Keratinocyte (primary cell): ENCODE measurements around the gene TRIM69. TPM values are rescaled to one million over a fixed set of nuclear protein-coding genes. Genes with fewer than 3 reads are reported as not detected.
A peak's percentile ranks its signal among the peaks of the same experiment; 100 is the strongest.
"Not testable (repeated sequence)": the region's sequence is repeated elsewhere in the genome, so short reads cannot be mapped to it uniquely, and the experiment has no call there.

Experiments
- DNase-seq: peaks from one replicate; pipeline ENCODE4 v3.0.0-alpha.2; 2011; ENCODE audit warnings: low read depth, missing footprints, low spot score
- FAIRE-seq: peaks from 2 replicates; lab custom pipeline; 2011; peaks lifted over from hg19 to GRCh38; lab: Jason Lieb, UNC
- H2AFZ ChIP-seq: 2 replicates; pipeline ENCODE4 v1.6.0; 2012; ENCODE audit warnings: low read length, control low read depth, inconsistent platforms; ENCODE audit not compliant: control insufficient read depth
- H3K27ac ChIP-seq: 2 replicates; pipeline ENCODE4 v1.5.1; 2011; ENCODE audit warnings: low read length; ENCODE audit not compliant: control insufficient read depth, insufficient read depth
- H3K27me3 ChIP-seq: 3 replicates; pipeline ENCODE4 v1.6.0; 2011; ENCODE audit warnings: low read length; ENCODE audit not compliant: control insufficient read depth, insufficient read depth; ENCODE audit errors: extremely low read depth
- H3K36me3 ChIP-seq, 2 experiments: 2 replicates in 1 of 2; 3 replicates in 1 of 2; pipeline ENCODE4 v1.5.1; 2011; ENCODE audit warnings: low read length in 2 of 2, mild to moderate bottlenecking in 1 of 2; ENCODE audit not compliant: control insufficient read depth in 2 of 2, insufficient read depth in 2 of 2; ENCODE audit errors: extremely low read depth in 1 of 2
- H3K4me1 ChIP-seq: 3 replicates; pipeline ENCODE4 v1.5.1; 2011; ENCODE audit warnings: low read length; ENCODE audit not compliant: control insufficient read depth, insufficient read depth; ENCODE audit errors: extremely low read depth
- H3K4me2 ChIP-seq: 3 replicates; pipeline ENCODE4 v1.6.0; 2011; ENCODE audit warnings: low read depth, low read length; ENCODE audit not compliant: control insufficient read depth, insufficient read depth; ENCODE audit errors: extremely low read depth
- H3K4me3 ChIP-seq, 3 experiments: fragments of 200-600 bp in 1 of 3; sonication (generic) in 1 of 3; 2 replicates in 2 of 3; 3 replicates in 1 of 3; pipeline ENCODE4 v1.5.1; 2011 to 2016; ENCODE audit warnings: low read length in 3 of 3, mild to moderate bottlenecking in 3 of 3, control low read depth in 2 of 3, inconsistent platforms in 1 of 3, low read depth in 1 of 3, mixed read lengths in 1 of 3, mixed run types in 1 of 3, moderate library complexity in 1 of 3; ENCODE audit not compliant: control insufficient read depth in 2 of 3, insufficient read depth in 2 of 3; ENCODE audit errors: extremely low read depth in 1 of 3
- H3K79me2 ChIP-seq: 2 replicates; pipeline ENCODE4 v1.6.0; 2012; ENCODE audit warnings: low read length; ENCODE audit not compliant: control insufficient read depth, insufficient read depth
- H3K9ac ChIP-seq: 3 replicates; pipeline ENCODE4 v1.6.0; 2011; ENCODE audit warnings: low read length; ENCODE audit not compliant: control insufficient read depth, insufficient read depth; ENCODE audit errors: extremely low read depth
- H3K9me1 ChIP-seq: 3 replicates; pipeline ENCODE4 v1.6.0; 2011; ENCODE audit warnings: low read length; ENCODE audit not compliant: control insufficient read depth, insufficient read depth; ENCODE audit errors: extremely low read depth
- H3K9me3 ChIP-seq: 2 replicates; pipeline ENCODE4 v1.5.1; 2012; ENCODE audit warnings: low read depth, low read length; ENCODE audit not compliant: control insufficient read depth
- H4K20me1 ChIP-seq: 3 replicates; pipeline ENCODE4 v1.6.0; 2011; ENCODE audit warnings: low read length; ENCODE audit not compliant: control insufficient read depth, insufficient read depth; ENCODE audit errors: extremely low read depth
- CTCF ChIP-seq, 3 experiments: IDR thresholded peaks in 1 of 3; conservative IDR thresholded peaks in 1 of 3; optimal IDR thresholded peaks in 1 of 3; 2 replicates in 2 of 3; 3 replicates in 1 of 3; pipeline versions ENCODE3 to v1.5.1; 2011; ENCODE audit warnings: low read length in 3 of 3, mild to moderate bottlenecking in 3 of 3, moderate library complexity in 2 of 3, control low read depth in 1 of 3, inconsistent platforms in 1 of 3; ENCODE audit not compliant: insufficient read depth in 2 of 3; ENCODE audit errors: extremely low read depth in 1 of 3
- EZH2 ChIP-seq: IDR thresholded peaks from one replicate; pipeline ENCODE4 v1.6.1; 2012; ENCODE audit warnings: inconsistent platforms, mild to moderate bottlenecking, low read length, moderate library complexity
- dilution Hi-C: fragments of 300-500 bp; cut with MboI; formaldehyde crosslinking; loops from one replicate; pipeline ENCODE4 v1.7.0; 2020; ENCODE audit warnings: low sequenced_read_pairs; ENCODE audit not compliant: extremely low pct_ligation_motif_present
- polyA plus RNA-seq, 5 experiments: library from polyadenylated mRNA; depleted of rRNA in 3 of 5; stranded (reverse) in 3 of 5; stranded (forward) in 1 of 5; unstranded in 1 of 5; fragments of >200 nt; gene quantifications; 1 replicate in 1 of 5; 2 replicates in 3 of 5; 3 replicates in 1 of 5; pipeline versions ENCODE4 v1.2.1 to v1.2.3, GENCODE V29; 2011 to 2012; ENCODE audit warnings: missing spikeins in 2 of 5, low read depth in 1 of 5, low replicate concordance in 1 of 5

The TRIM69 gene
- polyA plus RNA-seq, 1 donor (not counting 4 experiments of a cell fraction or from before 2014, with no cell fraction given) = 11.0 TPM

GRCh38 chr15:44738340-44738984, 2.1 kb downstream of the TRIM69 start:
- TF ChIP-seq EZH2 = no peak
- peak in 2 of 3 experiments; percentile 52 to 66 for TF ChIP-seq CTCF (optimal IDR thresholded peaks at IDR 0.05 in 1 of 3, IDR thresholded peaks at IDR 0.05 in 1 of 3, conservative IDR thresholded peaks at IDR 0.05 in 1 of 3; ENCODE audit: extremely low read depth in 1 of 3, insufficient read depth in 2 of 3, low read length in 3 of 3)
- FAIRE-seq (no peak), DNase-seq (no peak)
- dilution Hi-C loops = loop anchor here (5.0 kb wide), 1 partner anchor 49 kb away; no protein-coding TSS in a partner anchor
- Histone ChIP-seq H3K79me2 (no peaks in the 10 kb centered on the region), H2AFZ (no peak overlapping the region), H3K36me3 (no peaks in the 10 kb centered on the region), H4K20me1 (no peaks in the 10 kb centered on the region), H3K9me1 (no peaks in the 10 kb centered on the region), H3K9ac (no peak overlapping the region), H3K9me3 (no peaks in the 10 kb centered on the region), H3K4me3 (no peak overlapping the region), H3K4me1 (no peaks in the 10 kb centered on the region), H3K27ac (no peak overlapping the region), H3K27me3 (no peaks in the 10 kb centered on the region), H3K4me2 (no peak overlapping the region)

GRCh38 chr15:44739222-44739847, 3.0 kb downstream of the TRIM69 start:
- not testable (repeated sequence) for H3K9me3 ChIP-seq, H3K27ac ChIP-seq, DNase-seq, H3K9me1 ChIP-seq, H3K36me3 ChIP-seq, H3K4me1 ChIP-seq, H4K20me1 ChIP-seq, H3K9ac ChIP-seq, H3K4me3 ChIP-seq, H3K4me2 ChIP-seq, H2AFZ ChIP-seq, FAIRE-seq, H3K79me2 ChIP-seq, H3K27me3 ChIP-seq
- dilution Hi-C loops = loop anchor here (5.0 kb wide), 1 partner anchor 48 kb away; no protein-coding TSS in a partner anchor

- H3K4me2 ChIP-seq, H3K27me3 ChIP-seq, DNase-seq, H3K9me3 ChIP-seq, H3K79me2 ChIP-seq, H4K20me1 ChIP-seq, H3K9ac ChIP-seq, H3K4me3 ChIP-seq, H3K4me1 ChIP-seq, H3K36me3 ChIP-seq, H3K9me1 ChIP-seq, H2AFZ ChIP-seq, H3K27ac ChIP-seq, dilution Hi-C loops, FAIRE-seq: not testable (repeated sequence)
Measured at GRCh38 chr15:44743454-44743853, 7.1 kb downstream of the TRIM69 start.
